Neural cell (in vitro differentiated cells): ENCODE data around the gene GGA2. TPM values are rescaled to one million over a fixed set of nuclear protein-coding genes. Genes with fewer than 3 reads are reported as not detected.

ENCODE experiments used
- H2AFZ ChIP-seq: fragments of 200-600, 300-800 bp; sonication (generic), shearing (Covaris generic); 2 replicates; pipeline ENCODE4 v1.6.0; 2014; ENCODE audit warnings: low read depth, mild to moderate bottlenecking, antibody characterized with exemption, low read length, moderate library complexity
- H3F3A ChIP-seq: fragments of 200-600 bp; shearing (Covaris generic); 2 replicates; pipeline ENCODE4 v1.6.1; 2016; ENCODE audit warnings: mild to moderate bottlenecking, moderate library complexity, mixed read lengths, antibody characterized with exemption, low read length; ENCODE audit not compliant: insufficient read depth, poor library complexity, severe bottlenecking
- H3K27ac ChIP-seq: fragments of 200-600, 300-800 bp; sonication (generic), shearing (Covaris generic); 2 replicates; pipeline ENCODE4 v1.5.1; 2014; ENCODE audit warnings: mild to moderate bottlenecking, low read length, moderate library complexity
- H3K27me3 ChIP-seq: fragments of 300-800, 200-600 bp; sonication (generic), shearing (Covaris generic); 2 replicates; pipeline ENCODE4 v1.6.0; 2014; ENCODE audit warnings: mild to moderate bottlenecking, low read depth, low read length, moderate library complexity; ENCODE audit not compliant: insufficient read depth
- H3K36me3 ChIP-seq: fragments of 300-800, 200-600 bp; sonication (generic), shearing (Covaris generic); 2 replicates; pipeline ENCODE4 v1.5.1; 2014; ENCODE audit warnings: mild to moderate bottlenecking, antibody characterized with exemption, low read length, moderate library complexity; ENCODE audit not compliant: insufficient read depth
- H3K4me2 ChIP-seq: fragments of 300-800, 200-600 bp; sonication (generic), shearing (Covaris generic); 2 replicates; pipeline ENCODE4 v1.6.0; 2014; ENCODE audit warnings: mild to moderate bottlenecking, low read length
- H3K4me3 ChIP-seq: fragments of 300-800, 200-600 bp; sonication (generic), shearing (Covaris generic); 2 replicates; pipeline ENCODE4 v1.5.1; 2014; ENCODE audit warnings: mild to moderate bottlenecking, low read length, moderate library complexity
- H3K79me2 ChIP-seq: fragments of 200-600 bp; shearing (Covaris generic); replicated peaks from 2 replicates; pipeline ENCODE4 v1.6.0; 2014; ENCODE audit warnings: mild to moderate bottlenecking, low read length, moderate library complexity; ENCODE audit not compliant: insufficient read depth
- H3K9ac ChIP-seq: fragments of 300-800, 200-600 bp; sonication (generic), shearing (Covaris generic); 2 replicates; pipeline ENCODE4 v1.6.1; 2016; ENCODE audit warnings: mild to moderate bottlenecking, low read length, mixed read lengths
- H3K9me2 ChIP-seq: fragments of 200-600 bp; shearing (Covaris generic); 2 replicates; pipeline ENCODE4 v1.6.1; 2016; ENCODE audit warnings: mild to moderate bottlenecking, low read length, mixed read lengths; ENCODE audit not compliant: insufficient read depth
- H3K9me3 ChIP-seq: fragments of 200-600, 300-800 bp; sonication (generic), shearing (Covaris generic); 2 replicates; pipeline ENCODE4 v1.6.1; 2016; ENCODE audit warnings: mild to moderate bottlenecking, mixed run types, low read length, moderate library complexity, mixed read lengths
- H4K20me1 ChIP-seq: fragments of 200-600 bp; shearing (Covaris generic); 2 replicates; pipeline ENCODE4 v1.6.1; 2016; ENCODE audit warnings: mild to moderate bottlenecking, mixed run types; ENCODE audit not compliant: insufficient read depth
- CTCF ChIP-seq: fragments of 450-650 bp; IDR thresholded peaks from 2 replicates; pipeline ENCODE4 v1.5.1; 2014; ENCODE audit warnings: antibody characterized with exemption, mild to moderate bottlenecking, moderate library complexity; ENCODE audit not compliant: poor library complexity, severe bottlenecking
- EP300 ChIP-seq: fragments of 450-650 bp; conservative IDR thresholded peaks from 2 replicates; pipeline ENCODE4 v1.6.1; 2014; ENCODE audit warnings: antibody characterized with exemption, mild to moderate bottlenecking, moderate library complexity; ENCODE audit not compliant: poor library complexity, severe bottlenecking
- EZH2 ChIP-seq: fragments of 200-600, 300-800 bp; shearing (Covaris generic), sonication (generic); IDR thresholded peaks from 2 replicates; pipeline ENCODE4 v1.6.1; 2014; ENCODE audit warnings: antibody characterized with exemption, low read length, borderline replicate concordance, mild to moderate bottlenecking; ENCODE audit not compliant: insufficient read depth, poor library complexity, severe bottlenecking
- MXI1 ChIP-seq: fragments of 450-650 bp; conservative IDR thresholded peaks from 2 replicates; pipeline ENCODE4 v1.6.1; 2014; ENCODE audit warnings: antibody characterized with exemption, mild to moderate bottlenecking; ENCODE audit not compliant: poor library complexity, severe bottlenecking
- POLR2AphosphoS5 ChIP-seq: IDR thresholded peaks from 2 replicates; pipeline ENCODE4 v1.6.1; 2012
- RAD21 ChIP-seq: fragments of 450-650 bp; conservative IDR thresholded peaks from 2 replicates; pipeline ENCODE4 v1.6.1; 2014; ENCODE audit warnings: antibody characterized with exemption, mild to moderate bottlenecking, moderate library complexity
- REST ChIP-seq: IDR thresholded peaks from 2 replicates; pipeline ENCODE4 v1.6.1; 2012; ENCODE audit warnings: borderline replicate concordance
- SMC3 ChIP-seq: fragments of 450-650 bp; conservative IDR thresholded peaks from 2 replicates; pipeline ENCODE4 v1.6.1; 2014; ENCODE audit warnings: antibody characterized with exemption, mild to moderate bottlenecking, moderate library complexity; ENCODE audit not compliant: poor library complexity
- TAF1 ChIP-seq: IDR thresholded peaks from 2 replicates; pipeline ENCODE4 v1.6.1; 2012; ENCODE audit warnings: low read depth
- polyA plus RNA-seq: library from polyadenylated mRNA; depleted of rRNA; stranded (reverse); fragments of >200 nt; gene quantifications from 2 replicates; pipeline ENCODE4 v1.2.3, GENCODE V29; 2014

GGA2 gene
- polyA plus RNA-seq, 1 donor from 2014 or later, result 36.8 TPM

GRCh38 chr16:23433261-23433920, 76.9 kb downstream of the GGA2 start:
- Histone ChIP-seq H3K36me3 (no peaks in the 10 kb centered on the region), H4K20me1 (no peaks in the 10 kb centered on the region), H3K9me2 (no peaks in the 10 kb centered on the region), H3K4me2 (no peak overlapping the region), H3K27me3 (no peaks in the 10 kb centered on the region), H3K9me3 (no peaks in the 10 kb centered on the region), H3F3A (no peaks in the 10 kb centered on the region), H3K27ac (no peak overlapping the region), H3K4me3 (no peak overlapping the region), H2AFZ (no peak overlapping the region), H3K9ac (no peak overlapping the region), H3K79me2 (no peaks in the 10 kb centered on the region)
- TF ChIP-seq TAF1, result no peak
- TF ChIP-seq MXI1, result no peak
- no peak for TF ChIP-seq RAD21
- TF ChIP-seq CTCF, result no peak
- no peak for TF ChIP-seq EZH2
- TF ChIP-seq EP300, result no peak
- no peak for TF ChIP-seq POLR2AphosphoS5
- no peak for TF ChIP-seq REST
- TF ChIP-seq SMC3, result no peak

- no peaks in the 10 kb centered on the region for H3K79me2 ChIP-seq
- H3K4me2 ChIP-seq, result no peak overlapping the region
- TF ChIP-seq TAF1 (no peak), CTCF (no peak), RAD21 (no peak), SMC3 (no peak)
- H3K9me3 ChIP-seq, result no peaks in the 10 kb centered on the region
- no peak overlapping the region for H3K9ac ChIP-seq
- no peaks in the 10 kb centered on the region for H3K9me2 ChIP-seq
- no peaks in the 10 kb centered on the region for H4K20me1 ChIP-seq
- no peak overlapping the region for H2AFZ ChIP-seq
- no peak overlapping the region for H3K27ac ChIP-seq
- no peak overlapping the region for H3K4me3 ChIP-seq
- no peaks in the 10 kb centered on the region for H3K27me3 ChIP-seq
- no peaks in the 10 kb centered on the region for H3F3A ChIP-seq
- H3K36me3 ChIP-seq, result no peaks in the 10 kb centered on the region
These were observed 77.8 kb downstream of the GGA2 start for GRCh38 chr16:23432176-23433128.
